ENCODE measurements around the gene FGD2.

GRCh38 chr6:36986704-36987047, 18.8 kb upstream of the FGD2 start:
- no peak for TF ChIP-seq CTCF (IDR thresholded peaks at IDR 0.05 in 4 of 5, conservative IDR thresholded peaks at IDR 0.05 in 1 of 5)
- no peak for TF ChIP-seq POLR2A (IDR thresholded peaks at IDR 0.05)

Measured in gastrocnemius medialis (tissue), 4 donors.